HCT116 (cell line): ENCODE data around the gene ICAM4. TPM values are rescaled to one million over a fixed set of nuclear protein-coding genes. Genes with fewer than 3 reads are reported as not detected.

Source experiments
- ATAC-seq: fragments of 200-7000 bp; cut with Tn5 transposase; 2 replicates; pipeline ENCODE4 v1.9.1; 2020; ENCODE audit warnings: mild to moderate bottlenecking, moderate library complexity
- BruUV-seq: library from RNA; stranded (reverse); fragments of 400-500 nt; replicated peaks from 2 replicates; lab custom pipeline; 2021; lab: Mats Ljungman, UMichigan
- CTCF ChIA-PET: fragments of 300-600 bp; sonication (Branson Sonifier 250); formaldehyde crosslinking; loops from one replicate; lab custom pipeline; 2021; ENCODE audit warnings: antibody characterized with exemption; lab: Charles Lee
- POLR2A ChIA-PET: fragments of 300-600, 350-600 bp; sonication (Branson Sonifier 250); formaldehyde crosslinking; loops from one replicate; lab custom pipeline; 2021; ENCODE audit warnings: antibody characterized with exemption; lab: Charles Lee
- RAD21 ChIA-PET, 2 experiments: fragments of 300-600 bp; sonication (Branson Sonifier 250); formaldehyde crosslinking; loops; one replicate each; lab custom pipeline; 2023; ENCODE audit warnings: low total read pairs in 2 of 2; ENCODE audit not compliant: uncharacterized antibody in 2 of 2, unreplicated experiment in 2 of 2, low non-redundant PET in 1 of 2; lab: Charles Lee
- DNase-seq: peaks from one replicate; pipeline ENCODE4 v3.0.0-alpha.2; 2010; ENCODE audit warnings: low read depth, low spot score
- H2AFZ ChIP-seq: fragments of 200-600 bp; shearing (Covaris generic), sonication (generic); 2 replicates; pipeline ENCODE4 v1.6.1; 2017; ENCODE audit warnings: low read depth, mixed run types, mixed read lengths, antibody characterized with exemption, low read length; ENCODE audit not compliant: poor library complexity, severe bottlenecking
- H3K27ac ChIP-seq: 2 replicates; pipeline ENCODE4 v1.5.1; 2012; ENCODE audit warnings: low read depth, low read length
- H3K27me3 ChIP-seq: fragments of 200-600 bp; sonication (generic); 2 replicates; pipeline ENCODE4 v1.6.1; 2016; ENCODE audit warnings: mixed run types, low read length, mixed read lengths; ENCODE audit not compliant: insufficient read depth
- H3K36me3 ChIP-seq, 2 experiments: fragments of 200-500 bp in 1 of 2; fragments of 200-600 bp in 1 of 2; sonication (Bioruptor generic) in 1 of 2; sonication (generic) in 1 of 2; 2 replicates each; pipeline versions ENCODE4 v1.5.1 to v1.6.1; 2014 to 2016; ENCODE audit warnings: low read length in 2 of 2, inconsistent platforms in 1 of 2, mixed read lengths in 1 of 2, mixed run types in 1 of 2; ENCODE audit not compliant: insufficient read depth in 2 of 2, control insufficient read depth in 1 of 2
- H3K4me1 ChIP-seq, 2 experiments: fragments of 200-600 bp in 1 of 2; sonication (generic) in 1 of 2; 2 replicates each; pipeline versions ENCODE4 v1.5.1 to v1.6.1; 2012 to 2017; ENCODE audit warnings: low read length in 2 of 2, inconsistent platforms in 1 of 2, mild to moderate bottlenecking in 1 of 2, mixed read lengths in 1 of 2, mixed run types in 1 of 2, moderate library complexity in 1 of 2; ENCODE audit not compliant: insufficient read depth in 2 of 2, control insufficient read depth in 1 of 2
- H3K4me2 ChIP-seq: fragments of 200-600 bp; sonication (generic); 2 replicates; pipeline ENCODE4 v1.6.1; 2017; ENCODE audit warnings: mixed run types, low read length, mixed read lengths
- H3K4me3 ChIP-seq, 2 experiments: fragments of 200-600 bp in 1 of 2; sonication (generic) in 1 of 2; replicated peaks in 1 of 2; 2 replicates each; pipeline ENCODE4 v1.5.1; 2011 to 2016; ENCODE audit warnings: low read length in 2 of 2, control low read depth in 1 of 2, low read depth in 1 of 2, mild to moderate bottlenecking in 1 of 2, mixed read lengths in 1 of 2, mixed run types in 1 of 2
- H3K79me2 ChIP-seq: fragments of 200-600 bp; sonication (generic); 2 replicates; pipeline ENCODE4 v1.6.1; 2017; ENCODE audit warnings: mild to moderate bottlenecking, mixed run types, low read length, moderate library complexity, mixed read lengths; ENCODE audit not compliant: insufficient read depth
- H3K9ac ChIP-seq: fragments of 200-600 bp; sonication (generic); 2 replicates; pipeline ENCODE4 v1.6.1; 2016; ENCODE audit warnings: low read length, mixed read lengths
- H3K9me2 ChIP-seq: fragments of 200-600 bp; sonication (generic), shearing (Covaris generic); 2 replicates; pipeline ENCODE4 v1.6.1; 2017; ENCODE audit warnings: mixed run types, mild to moderate bottlenecking, moderate library complexity; ENCODE audit not compliant: insufficient read depth
- H3K9me3 ChIP-seq, 2 experiments: fragments of 200-500 bp in 1 of 2; fragments of 200-600 bp in 1 of 2; sonication (Bioruptor generic) in 1 of 2; sonication (generic) in 1 of 2; 2 replicates each; pipeline ENCODE4 v1.6.1; 2014 to 2017; ENCODE audit warnings: low read length in 2 of 2, mixed read lengths in 2 of 2, inconsistent platforms in 1 of 2, low read depth in 1 of 2, mild to moderate bottlenecking in 1 of 2, mixed run types in 1 of 2, moderate library complexity in 1 of 2; ENCODE audit not compliant: control insufficient read depth in 1 of 2, insufficient read depth in 1 of 2
- H4K20me1 ChIP-seq: fragments of 200-600 bp; sonication (generic), shearing (Covaris generic); 2 replicates; pipeline ENCODE4 v1.6.1; 2017; ENCODE audit warnings: mixed run types, mild to moderate bottlenecking, moderate library complexity; ENCODE audit not compliant: insufficient read depth
- ATF3 ChIP-seq: IDR thresholded peaks from 2 replicates; pipeline ENCODE4 v1.6.1; 2012
- CBX3 ChIP-seq: IDR thresholded peaks from 2 replicates; pipeline ENCODE4 v1.6.1; 2012; ENCODE audit warnings: low read depth
- CEBPB ChIP-seq: IDR thresholded peaks from 2 replicates; pipeline ENCODE4 v1.6.1; 2012; ENCODE audit warnings: low read depth
- CTCF ChIP-seq, 3 experiments: fragments of 200-600 bp in 1 of 3; sonication (generic) in 1 of 3; IDR thresholded peaks in 2 of 3; conservative IDR thresholded peaks in 1 of 3; 2 replicates each; pipeline ENCODE4 v1.5.1; 2012 to 2017; ENCODE audit warnings: low read depth in 2 of 3, low read length in 2 of 3, antibody characterized with exemption in 1 of 3, borderline replicate concordance in 1 of 3, control low read depth in 1 of 3, mild to moderate bottlenecking in 1 of 3, mixed read lengths in 1 of 3, mixed run types in 1 of 3, moderate library complexity in 1 of 3; ENCODE audit not compliant: insufficient read depth in 1 of 3
- EGR1 ChIP-seq: IDR thresholded peaks from 2 replicates; pipeline ENCODE4 v1.6.1; 2012; ENCODE audit warnings: low read depth
- EZH2phosphoT487 ChIP-seq: fragments of 200-600 bp; IDR thresholded peaks from 2 replicates; pipeline ENCODE4 v1.6.1; 2018; ENCODE audit warnings: antibody characterized with exemption, borderline replicate concordance
- FOSL1 ChIP-seq: IDR thresholded peaks from 2 replicates; pipeline ENCODE4 v1.6.1; 2012; ENCODE audit warnings: low read depth
- JUND ChIP-seq: IDR thresholded peaks from 2 replicates; pipeline ENCODE4 v1.6.1; 2012
- MAX ChIP-seq: IDR thresholded peaks from 2 replicates; pipeline ENCODE4 v1.6.1; 2012
- POLR2A ChIP-seq: IDR thresholded peaks from 2 replicates; pipeline ENCODE4 v1.7.0; 2011; ENCODE audit warnings: borderline replicate concordance; ENCODE audit not compliant: insufficient read depth, insufficient read length; ENCODE audit errors: extremely low read depth
- POLR2AphosphoS5 ChIP-seq: IDR thresholded peaks from 2 replicates; pipeline ENCODE4 v1.6.1; 2011; ENCODE audit warnings: mild to moderate bottlenecking, low read depth, low read length, moderate library complexity
- RAD21 ChIP-seq: IDR thresholded peaks from 2 replicates; pipeline ENCODE4 v1.6.1; 2012; ENCODE audit warnings: low read depth, mild to moderate bottlenecking
- REST ChIP-seq: IDR thresholded peaks from 2 replicates; pipeline ENCODE4 v1.6.1; 2012; ENCODE audit warnings: low read depth
- SP1 ChIP-seq: IDR thresholded peaks from 2 replicates; pipeline ENCODE4 v1.6.1; 2012; ENCODE audit warnings: low read depth
- TCF7L2 ChIP-seq: IDR thresholded peaks from 2 replicates; pipeline ENCODE4 v1.7.0; 2011; ENCODE audit warnings: borderline replicate concordance, inconsistent platforms; ENCODE audit not compliant: insufficient read depth, insufficient read length; ENCODE audit errors: extremely low read depth
- YY1 ChIP-seq: IDR thresholded peaks from 2 replicates; pipeline ENCODE4 v1.6.1; 2011; ENCODE audit warnings: low read length, low read depth, moderate library complexity, mild to moderate bottlenecking; ENCODE audit not compliant: insufficient replicate concordance; ENCODE audit errors: extremely low read depth
- ZBTB33 ChIP-seq: IDR thresholded peaks from 2 replicates; pipeline ENCODE4 v1.6.1; 2011; ENCODE audit warnings: mild to moderate bottlenecking, low read length, moderate library complexity; ENCODE audit not compliant: insufficient replicate concordance; ENCODE audit errors: extremely low read depth
- ZFX ChIP-seq: fragments of 450-650 bp; IDR thresholded peaks from 2 replicates; pipeline ENCODE4 v1.6.1; 2017
- ZNF274 ChIP-seq: fragments of 200-500 bp; sonication (Bioruptor generic); IDR thresholded peaks from 2 replicates; pipeline ENCODE4 v1.6.1; 2014; ENCODE audit warnings: mild to moderate bottlenecking, low read depth, low read length, inconsistent platforms
- intact Hi-C: fragments of 100-400 bp; cut with micrococcal nuclease; formaldehyde crosslinking; loops from 2 replicates; pipeline ENCODE4 v1.10.0; 2022
- total RNA-seq: library from RNA; stranded (reverse); gene quantifications from one replicate; pipeline ENCODE4 v1.2.1, GENCODE V29; 2021; ENCODE audit not compliant: unreplicated experiment

Gene ICAM4
- total RNA-seq, 1 experiment from 2014 or later = not detected

GRCh38 chr19:10317857-10318462, 31.2 kb downstream of the ICAM4 start:
- Histone ChIP-seq H3K9ac (no peak overlapping the region), H3K9me3 (no peaks in the 10 kb centered on the region)

More at GRCh38 chr19:10317857-10318462, 31.2 kb downstream of the ICAM4 start:
- H3K27me3 ChIP-seq = no peaks in the 10 kb centered on the region
- H3K9me2 ChIP-seq = no peaks in the 10 kb centered on the region
- no peaks in the 10 kb centered on the region for H4K20me1 ChIP-seq
- TF ChIP-seq CEBPB (no peak), FOSL1 (no peak), POLR2AphosphoS5 (no peak), SP1 (no peak), TCF7L2 (no peak), CTCF (IDR thresholded peaks at IDR 0.05 in 2 of 3, conservative IDR thresholded peaks at IDR 0.05 in 1 of 3; ENCODE audit: borderline replicate concordance in 1 of 3, insufficient read depth in 1 of 3, low read depth in 2 of 3, low read length in 2 of 3) (no peak), JUND (no peak), ZFX (no peak), CBX3 (no peak), ATF3 (no peak), MAX (no peak), POLR2A (no peak), RAD21 (no peak), ZNF274 (no peak), ZBTB33 (no peak), EZH2phosphoT487 (no peak), REST (no peak), EGR1 (no peak), YY1 (no peak)
- no peak overlapping the region for H3K4me3 ChIP-seq
- intact Hi-C loops = no loop called here
- no TSS peak for BruUV-seq
- H3K27ac ChIP-seq = no peak overlapping the region
- peaks cover 4 to 21% of the 10 kb centered on the region in 2 experiments; a peak in 3 of 4 replicates for H3K4me1 ChIP-seq
- ATAC-seq (no peak), DNase-seq (no peak)
- RAD21 ChIA-PET = no interaction called here
- H3K4me2 ChIP-seq = no peak overlapping the region
- POLR2A ChIA-PET = interaction anchor here (1.2 kb wide), 1 partner anchor 29 kb away, joined by 3 read pairs; no protein-coding TSS in a partner anchor
- CTCF ChIA-PET = no interaction called here
- 0 out of 2 replicates have a peak, but pooled peaks cover 4% of the 10 kb centered on the region for H3K79me2 ChIP-seq
- peaks cover 12 to 24% of the 10 kb centered on the region in 2 experiments; a peak in 3 of 4 replicates for H3K36me3 ChIP-seq
- no peak overlapping the region for H2AFZ ChIP-seq
